ENCODE measurements around the gene TLE5.

DNA sequence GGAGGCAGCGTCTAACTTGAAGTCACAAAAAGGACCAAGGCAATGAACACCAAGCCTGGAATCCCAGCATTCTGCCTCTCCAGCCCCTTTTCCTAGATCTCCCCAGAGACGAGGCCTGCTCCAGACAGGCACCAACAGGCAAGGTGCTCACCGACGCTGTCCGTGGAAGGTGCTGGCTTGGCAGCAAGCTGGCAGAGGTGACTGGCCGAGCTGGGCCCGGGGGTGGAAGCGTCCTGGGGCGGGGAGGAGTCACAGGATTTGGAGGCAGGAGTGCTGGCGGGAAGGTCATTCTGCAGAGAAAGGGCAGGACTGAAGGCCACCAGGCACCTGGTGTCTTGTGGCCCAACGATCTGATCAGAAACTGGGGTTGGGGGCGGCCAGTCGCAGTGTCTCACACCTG is 51.4 kb downstream of the TLE5 start:
- TF ChIP-seq POLR2AphosphoS5 (IDR thresholded peaks at IDR 0.05) (no peak), EZH2 (IDR thresholded peaks at IDR 0.05; ENCODE audit: borderline replicate concordance, insufficient read depth, low read length, poor library complexity, severe bottlenecking) (no peak), SMC3 (conservative IDR thresholded peaks at IDR 0.05; ENCODE audit: poor library complexity) (no peak), EP300 (conservative IDR thresholded peaks at IDR 0.05; ENCODE audit: poor library complexity, severe bottlenecking) (no peak), MXI1 (conservative IDR thresholded peaks at IDR 0.05; ENCODE audit: poor library complexity, severe bottlenecking) (no peak), RAD21 (conservative IDR thresholded peaks at IDR 0.05) (no peak), TAF1 (IDR thresholded peaks at IDR 0.05; ENCODE audit: low read depth) (no peak)
- TF ChIP-seq, protein P1, sequence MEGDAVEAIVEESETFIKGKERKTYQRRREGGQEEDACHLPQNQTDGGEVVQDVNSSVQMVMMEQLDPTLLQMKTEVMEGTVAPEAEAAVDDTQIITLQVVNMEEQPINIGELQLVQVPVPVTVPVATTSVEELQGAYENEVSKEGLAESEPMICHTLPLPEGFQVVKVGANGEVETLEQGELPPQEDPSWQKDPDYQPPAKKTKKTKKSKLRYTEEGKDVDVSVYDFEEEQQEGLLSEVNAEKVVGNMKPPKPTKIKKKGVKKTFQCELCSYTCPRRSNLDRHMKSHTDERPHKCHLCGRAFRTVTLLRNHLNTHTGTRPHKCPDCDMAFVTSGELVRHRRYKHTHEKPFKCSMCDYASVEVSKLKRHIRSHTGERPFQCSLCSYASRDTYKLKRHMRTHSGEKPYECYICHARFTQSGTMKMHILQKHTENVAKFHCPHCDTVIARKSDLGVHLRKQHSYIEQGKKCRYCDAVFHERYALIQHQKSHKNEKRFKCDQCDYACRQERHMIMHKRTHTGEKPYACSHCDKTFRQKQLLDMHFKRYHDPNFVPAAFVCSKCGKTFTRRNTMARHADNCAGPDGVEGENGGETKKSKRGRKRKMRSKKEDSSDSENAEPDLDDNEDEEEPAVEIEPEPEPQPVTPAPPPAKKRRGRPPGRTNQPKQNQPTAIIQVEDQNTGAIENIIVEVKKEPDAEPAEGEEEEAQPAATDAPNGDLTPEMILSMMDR (IDR thresholded peaks at IDR 0.05; ENCODE audit: poor library complexity, severe bottlenecking), result no peak
- TF ChIP-seq, protein P2, sequence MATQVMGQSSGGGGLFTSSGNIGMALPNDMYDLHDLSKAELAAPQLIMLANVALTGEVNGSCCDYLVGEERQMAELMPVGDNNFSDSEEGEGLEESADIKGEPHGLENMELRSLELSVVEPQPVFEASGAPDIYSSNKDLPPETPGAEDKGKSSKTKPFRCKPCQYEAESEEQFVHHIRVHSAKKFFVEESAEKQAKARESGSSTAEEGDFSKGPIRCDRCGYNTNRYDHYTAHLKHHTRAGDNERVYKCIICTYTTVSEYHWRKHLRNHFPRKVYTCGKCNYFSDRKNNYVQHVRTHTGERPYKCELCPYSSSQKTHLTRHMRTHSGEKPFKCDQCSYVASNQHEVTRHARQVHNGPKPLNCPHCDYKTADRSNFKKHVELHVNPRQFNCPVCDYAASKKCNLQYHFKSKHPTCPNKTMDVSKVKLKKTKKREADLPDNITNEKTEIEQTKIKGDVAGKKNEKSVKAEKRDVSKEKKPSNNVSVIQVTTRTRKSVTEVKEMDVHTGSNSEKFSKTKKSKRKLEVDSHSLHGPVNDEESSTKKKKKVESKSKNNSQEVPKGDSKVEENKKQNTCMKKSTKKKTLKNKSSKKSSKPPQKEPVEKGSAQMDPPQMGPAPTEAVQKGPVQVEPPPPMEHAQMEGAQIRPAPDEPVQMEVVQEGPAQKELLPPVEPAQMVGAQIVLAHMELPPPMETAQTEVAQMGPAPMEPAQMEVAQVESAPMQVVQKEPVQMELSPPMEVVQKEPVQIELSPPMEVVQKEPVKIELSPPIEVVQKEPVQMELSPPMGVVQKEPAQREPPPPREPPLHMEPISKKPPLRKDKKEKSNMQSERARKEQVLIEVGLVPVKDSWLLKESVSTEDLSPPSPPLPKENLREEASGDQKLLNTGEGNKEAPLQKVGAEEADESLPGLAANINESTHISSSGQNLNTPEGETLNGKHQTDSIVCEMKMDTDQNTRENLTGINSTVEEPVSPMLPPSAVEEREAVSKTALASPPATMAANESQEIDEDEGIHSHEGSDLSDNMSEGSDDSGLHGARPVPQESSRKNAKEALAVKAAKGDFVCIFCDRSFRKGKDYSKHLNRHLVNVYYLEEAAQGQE (IDR thresholded peaks at IDR 0.05; ENCODE audit: borderline replicate concordance), result no peak
